ENCODE measurements around the gene MRRF.
"Not testable (repeated sequence)": the region's sequence is repeated elsewhere in the genome, so short reads cannot be mapped to it uniquely, and the experiment has no call there.

MRRF gene

GRCh38 chr9:122363131-122363530 is 98.4 kb downstream of the MRRF start:
- not testable (repeated sequence) for DNase-seq

- DNase-seq, result no peak
Observed at GRCh38 chr9:122364117-122364782, 99.6 kb downstream of the MRRF start.

DNA sequence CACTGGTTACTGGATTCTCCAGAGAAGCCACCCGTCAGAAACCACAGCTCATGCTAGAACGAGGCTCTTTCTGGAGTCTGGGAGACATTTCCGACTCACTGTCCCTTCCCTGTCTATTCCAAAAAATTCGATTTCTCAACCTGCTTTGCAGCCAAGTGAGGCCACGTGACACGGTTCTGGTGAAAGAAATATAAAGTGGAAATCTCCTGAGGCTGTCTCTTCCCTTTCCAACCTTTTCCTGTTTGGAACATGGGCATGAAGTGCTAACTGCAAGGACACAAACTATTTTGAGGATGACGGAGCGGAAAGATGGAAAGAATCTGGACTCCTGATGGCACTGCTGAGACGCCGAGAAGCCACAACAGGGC is 100.1 kb downstream of the MRRF start:
- no peak for DNase-seq

DNA sequence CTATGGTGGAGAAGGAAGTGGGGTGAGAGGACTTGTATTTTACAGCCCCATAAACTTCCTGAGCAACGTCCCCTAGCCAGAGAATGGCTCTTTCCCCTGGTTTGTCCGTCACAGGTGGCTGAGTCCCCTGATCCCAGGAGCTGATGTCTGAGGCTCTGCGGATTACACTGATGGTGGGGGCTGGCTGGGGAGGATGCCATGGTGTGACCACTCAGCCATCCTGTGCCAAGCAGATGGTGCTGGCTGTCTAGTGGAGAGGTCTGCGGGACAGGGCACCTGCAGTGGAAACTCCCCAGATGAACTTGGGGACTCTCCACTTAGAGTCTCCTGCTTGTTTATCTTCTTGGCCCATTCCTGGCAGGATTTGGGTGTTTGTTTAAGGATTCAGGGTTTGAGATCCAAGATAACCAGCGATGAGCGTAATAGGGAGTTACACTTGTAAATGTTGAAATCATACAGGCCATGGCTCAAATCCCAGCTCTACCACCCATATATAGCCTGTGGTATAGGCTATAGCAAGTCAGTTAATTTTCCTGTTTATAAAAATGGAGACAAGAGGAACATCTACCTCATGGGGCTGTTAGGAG is 101.5 kb downstream of the MRRF start:
- no peak for DNase-seq

- no peak for DNase-seq
Observed at GRCh38 chr9:122367065-122367464, 102.4 kb downstream of the MRRF start.

DNA sequence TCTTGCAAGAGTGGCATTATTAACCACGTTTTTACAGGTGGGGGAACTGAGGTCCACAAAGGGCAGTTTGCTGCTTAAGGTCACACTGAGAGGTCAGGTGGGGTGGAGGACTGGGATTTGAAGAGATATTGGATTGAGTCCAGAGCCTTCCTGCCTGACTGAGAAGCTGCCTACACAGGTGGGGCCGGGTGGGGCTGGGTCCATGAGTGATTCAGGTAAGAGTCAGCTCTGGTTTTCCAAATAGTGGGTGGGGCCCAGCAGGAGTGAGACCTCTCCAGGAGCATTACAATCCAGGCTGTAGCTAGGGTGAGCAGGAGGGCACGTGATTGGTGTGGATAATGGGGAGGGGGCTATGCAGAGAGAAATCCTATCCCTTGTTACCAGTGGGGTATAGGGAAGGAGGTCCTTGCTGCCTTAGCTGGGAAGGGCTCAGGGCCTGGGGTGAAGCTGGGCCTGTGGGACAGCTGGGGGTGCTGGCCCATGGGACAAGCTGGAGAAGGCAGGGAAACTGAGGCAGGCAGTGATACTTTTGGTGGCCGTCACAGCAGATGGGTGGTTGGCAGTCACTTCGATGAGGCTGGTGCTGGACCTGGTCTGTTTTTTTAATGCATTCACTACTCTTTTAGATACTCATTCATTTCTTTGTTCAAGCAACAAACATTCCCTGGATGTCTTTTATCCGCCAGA is 103.2 kb downstream of the MRRF start:
- no peak for DNase-seq

DNA sequence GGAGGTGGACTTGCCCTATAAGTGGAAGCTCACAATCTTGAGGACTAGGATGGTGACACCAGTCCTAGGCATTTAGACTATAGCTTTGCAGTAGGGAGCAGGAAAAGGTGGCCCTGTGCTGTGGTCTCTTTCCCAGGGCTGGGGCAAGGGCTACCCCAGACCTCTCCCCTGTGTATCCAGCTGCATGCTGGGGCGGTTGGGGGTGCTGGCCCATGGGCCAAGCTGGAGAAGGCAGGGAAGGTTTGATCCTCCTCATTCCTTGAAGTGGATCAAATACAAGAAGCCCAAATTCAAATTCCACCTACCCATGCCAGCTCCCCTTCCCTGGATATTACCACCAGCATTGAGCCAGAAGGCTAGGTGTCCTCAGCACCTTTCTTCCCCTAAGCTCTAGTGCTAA is 104.0 kb downstream of the MRRF start:
- DNase-seq, result no peak

- peak; percentile 89 for DNase-seq
Observed at GRCh38 chr9:122370303-122370702, 105.6 kb downstream of the MRRF start.

DNA sequence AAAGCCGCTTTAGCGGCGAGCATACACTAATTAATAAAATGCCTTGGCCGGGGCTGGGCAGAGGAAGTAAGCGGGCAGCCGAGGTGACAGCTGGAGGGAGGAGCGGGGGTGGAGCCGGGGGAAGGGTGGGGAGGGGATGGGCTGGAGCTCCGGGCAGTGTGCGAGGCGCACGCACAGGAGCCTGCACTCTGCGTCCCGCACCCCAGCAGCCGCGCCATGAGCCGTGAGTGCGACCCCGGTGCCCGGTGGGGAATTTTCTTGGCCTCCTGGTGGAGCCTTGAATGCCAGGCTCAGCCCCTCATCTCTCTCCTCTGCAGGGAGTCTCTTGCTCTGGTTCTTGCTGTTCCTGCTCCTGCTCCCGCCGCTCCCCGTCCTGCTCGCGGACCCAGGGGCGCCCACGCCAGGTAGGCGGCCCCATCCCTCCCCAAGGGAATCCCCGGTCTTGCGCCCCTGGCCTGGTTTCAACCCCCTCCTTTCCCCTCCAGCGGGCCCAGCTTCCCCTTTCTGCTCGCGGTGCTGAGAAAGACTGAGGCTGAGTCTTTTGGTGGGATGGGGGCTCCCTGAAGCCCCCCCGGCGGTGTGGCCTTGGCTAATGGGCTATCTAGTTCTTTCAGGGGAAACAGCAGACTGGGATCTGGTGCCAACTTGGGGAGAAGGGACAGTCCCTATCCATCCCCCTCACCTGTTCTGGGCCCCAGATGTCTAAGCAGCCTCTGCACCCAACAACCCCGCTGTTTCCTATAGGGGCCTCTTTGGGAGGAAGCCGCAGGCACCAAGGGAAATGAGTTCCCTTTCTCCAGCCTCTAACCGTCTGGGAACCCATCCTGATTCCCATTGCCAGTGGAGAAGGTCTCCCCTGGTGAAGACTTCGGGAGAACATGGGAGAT is 106.4 kb downstream of the MRRF start, which contains the start of gene PTGS1:
Gene PTGS1 (plus strand): TSS at position 156 of the 887 bp plus-strand sequence. CDS start 61 bp downstream, at position 217.
- DNase-seq, result peak; percentile 93

GRCh38 chr9:122371846-122372245 is 107.2 kb downstream of the MRRF start:
- no peak for DNase-seq

DNA sequence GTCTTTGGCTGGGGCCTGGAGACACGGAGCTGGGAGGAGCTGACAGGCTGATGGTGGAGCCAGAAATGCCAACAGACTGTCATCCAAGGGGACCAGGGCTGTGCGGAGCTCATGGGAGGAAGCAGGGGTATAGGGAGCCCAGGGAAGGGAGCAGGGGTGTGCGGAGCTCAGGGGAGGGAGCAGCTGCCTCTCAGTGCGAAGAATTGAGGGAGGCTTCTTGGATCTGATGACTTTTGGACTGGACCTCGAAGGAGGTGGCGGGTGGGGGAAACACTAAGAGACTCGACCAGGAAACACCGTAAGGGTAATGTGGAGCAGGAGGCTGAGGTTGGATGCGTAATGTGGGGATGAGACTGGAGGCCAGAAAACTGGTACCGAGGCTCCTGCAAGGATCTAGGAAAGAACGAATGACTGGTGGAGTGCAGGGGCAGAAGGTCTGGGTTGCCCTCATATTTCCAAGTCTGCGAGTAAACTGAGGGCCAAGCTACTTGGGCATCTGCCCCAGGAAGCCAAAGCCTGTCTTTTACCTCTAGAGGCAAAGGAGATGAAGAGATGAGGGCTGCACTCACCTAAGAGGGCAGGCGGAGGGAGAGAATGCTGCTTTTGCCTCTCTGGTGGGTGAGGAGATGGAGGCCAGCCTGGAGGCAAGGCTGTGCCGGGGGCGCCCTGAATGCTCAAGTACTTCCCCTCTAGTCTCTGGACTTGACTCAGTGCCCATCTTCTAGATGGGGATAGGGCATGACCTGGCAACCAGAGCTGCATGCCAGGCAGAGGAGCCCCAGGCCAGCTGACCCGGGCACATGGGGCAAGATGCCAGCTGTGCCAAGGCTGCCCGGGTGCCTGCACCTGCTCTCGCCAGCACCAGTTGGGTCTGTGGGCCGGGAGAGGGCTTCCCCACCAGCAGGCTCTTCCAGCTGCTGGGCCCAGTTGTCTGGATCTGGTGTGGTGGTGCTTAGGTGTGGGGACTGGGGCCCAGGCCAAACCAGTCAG is 108.5 kb downstream of the MRRF start:
- no peak for DNase-seq

DNA sequence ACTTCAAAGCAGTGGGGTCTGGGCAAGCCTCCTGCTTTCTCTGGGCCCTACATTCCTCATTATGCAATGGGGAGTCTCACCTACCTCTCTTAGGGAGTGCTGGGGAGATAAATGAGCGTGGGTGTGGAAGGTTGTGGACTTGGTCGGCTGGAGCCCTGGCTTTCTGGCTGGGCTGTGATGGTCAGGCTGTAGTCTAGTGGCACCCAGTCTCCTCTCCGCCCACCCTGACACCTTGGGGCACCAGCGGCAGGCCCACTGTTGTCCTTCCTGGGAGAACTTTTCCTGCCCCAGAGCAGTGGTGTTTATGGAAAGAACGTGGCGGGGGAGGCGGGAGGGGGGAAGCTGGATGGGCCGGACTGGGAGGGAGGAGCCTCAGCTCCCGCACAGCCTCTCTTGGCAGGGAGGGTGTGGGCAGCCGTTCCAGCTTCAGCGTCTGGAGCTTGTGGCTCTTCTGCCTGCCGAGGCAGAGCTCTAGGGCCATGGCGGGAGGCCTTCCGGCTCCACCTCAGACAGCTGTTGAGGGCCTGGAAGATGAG is 110.3 kb downstream of the MRRF start:
- DNase-seq, result peak; percentile 85

DNA sequence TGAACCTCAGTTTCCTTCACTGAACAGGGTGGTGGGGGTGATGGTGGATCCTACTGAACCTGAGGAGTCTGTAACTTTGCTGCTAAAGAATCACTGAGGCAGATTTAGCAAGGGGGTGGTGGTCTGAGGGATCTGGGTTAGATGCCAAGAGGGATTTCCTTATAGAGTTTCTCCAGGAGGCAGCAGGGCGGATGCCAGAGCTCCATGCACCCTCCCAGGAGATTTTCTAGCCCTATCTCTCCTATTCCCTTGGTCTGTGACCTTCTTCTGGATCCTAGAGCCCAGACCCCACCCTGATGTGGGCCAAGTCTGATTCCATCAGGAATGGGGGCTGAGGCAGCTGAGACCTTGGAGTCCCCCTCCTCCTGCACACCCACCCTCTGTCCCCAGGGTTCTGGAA is 112.1 kb downstream of the MRRF start:
- DNase-seq, result no peak

DNA sequence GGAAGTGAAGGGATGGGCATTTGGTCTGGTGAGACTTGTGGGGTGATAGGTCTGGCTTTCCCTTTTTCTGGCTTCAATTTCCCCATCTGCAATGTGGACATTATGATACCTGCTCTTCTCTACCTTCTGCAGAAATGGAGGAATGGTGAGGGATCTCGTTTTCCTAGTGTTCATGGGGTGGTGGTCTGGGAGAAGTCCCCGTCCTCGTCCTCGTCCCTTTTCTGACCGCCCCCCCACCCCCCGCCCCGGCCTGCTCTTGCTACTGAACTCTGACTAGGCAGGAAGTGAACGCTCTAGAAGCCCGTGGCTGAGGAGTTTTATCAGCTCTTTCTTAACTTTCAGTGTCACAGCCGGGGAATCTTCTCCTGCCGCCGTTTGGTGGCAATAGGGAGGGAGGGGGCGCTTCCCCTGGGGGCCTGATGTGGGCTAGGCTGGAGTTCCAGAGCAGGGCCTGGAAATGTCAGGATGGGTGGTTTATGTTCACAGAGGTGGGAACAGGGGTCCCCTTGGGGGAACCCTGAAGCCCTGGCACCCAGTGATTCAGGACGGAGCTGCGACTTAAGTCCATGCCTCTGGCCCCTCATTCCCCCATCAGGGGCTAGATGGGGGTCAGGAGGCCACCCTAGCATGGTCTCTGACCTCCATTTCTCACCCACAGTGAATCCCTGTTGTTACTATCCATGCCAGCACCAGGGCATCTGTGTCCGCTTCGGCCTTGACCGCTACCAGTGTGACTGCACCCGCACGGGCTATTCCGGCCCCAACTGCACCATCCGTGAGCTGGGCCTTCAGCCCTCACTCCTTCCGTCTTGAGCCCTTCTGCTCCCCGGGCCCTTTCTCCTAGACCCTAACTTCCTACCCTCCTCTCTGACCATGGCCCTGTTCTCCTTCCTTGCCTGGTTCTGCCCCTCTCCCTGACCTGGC is 112.8 kb downstream of the MRRF start:
- peak; percentile 81 for DNase-seq

- DNase-seq, result no peak
Observed at GRCh38 chr9:122378236-122378635, 113.6 kb downstream of the MRRF start.

DNA sequence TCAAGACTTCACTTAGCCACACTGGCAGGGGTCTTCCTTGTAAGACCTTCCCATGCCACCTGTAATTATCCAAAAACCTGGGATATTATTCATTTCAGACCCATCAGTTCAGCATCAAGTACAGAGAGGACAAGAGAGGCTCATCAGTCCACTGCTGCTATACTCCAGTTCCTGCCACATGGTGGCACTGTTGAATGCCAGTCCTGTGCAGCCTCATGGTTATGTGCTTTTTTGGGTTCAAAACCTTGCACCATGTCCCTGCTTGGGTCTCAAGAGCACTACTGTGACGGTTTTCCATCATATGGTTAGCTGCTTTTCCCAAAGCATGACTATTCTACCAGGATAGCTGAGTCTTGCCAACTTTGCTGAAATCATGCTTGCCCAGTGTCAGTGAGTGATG is 114.7 kb downstream of the MRRF start:
- no peak for DNase-seq

DNA sequence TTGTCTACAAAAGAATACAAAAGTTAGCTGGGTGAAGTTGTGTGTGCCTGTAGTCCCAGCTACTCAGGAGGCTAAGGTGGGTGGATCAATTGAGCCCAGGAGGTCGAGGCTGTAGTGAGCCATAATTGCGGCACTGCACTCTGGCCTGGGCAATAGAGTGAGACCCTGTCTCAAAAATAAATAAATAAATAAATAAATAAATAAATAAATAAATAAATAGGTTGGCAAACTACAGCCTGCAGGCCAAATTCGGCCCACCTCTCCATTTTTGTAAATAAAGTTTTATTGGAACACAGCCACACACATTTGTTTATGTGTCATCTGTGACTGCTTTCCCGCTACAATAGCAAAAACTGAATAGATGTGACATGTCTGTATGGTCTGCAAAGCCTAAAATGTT is 115.6 kb downstream of the MRRF start:
- DNase-seq, result no peak

Data from hematopoietic multipotent progenitor cell treated with erythropoietin and hydrocortisone succinate and interleukin-3 and kit ligand, for 4 days (in vitro differentiated cells).